DMS53 treated with DMSO at 0.1 percent for 48 hours (cell line): ENCODE measurements around the gene ARHGEF10L.
"Not testable (repeated sequence)": the region's sequence is repeated elsewhere in the genome, so short reads cannot be mapped to it uniquely, and the experiment has no call there.

ENCODE experiments used
- DNase-seq: peaks from one replicate; lab custom pipeline; 2025; ENCODE audit not compliant: unreplicated experiment; lab: John Stamatoyannopoulos, UW

Gene ARHGEF10L, protein sequence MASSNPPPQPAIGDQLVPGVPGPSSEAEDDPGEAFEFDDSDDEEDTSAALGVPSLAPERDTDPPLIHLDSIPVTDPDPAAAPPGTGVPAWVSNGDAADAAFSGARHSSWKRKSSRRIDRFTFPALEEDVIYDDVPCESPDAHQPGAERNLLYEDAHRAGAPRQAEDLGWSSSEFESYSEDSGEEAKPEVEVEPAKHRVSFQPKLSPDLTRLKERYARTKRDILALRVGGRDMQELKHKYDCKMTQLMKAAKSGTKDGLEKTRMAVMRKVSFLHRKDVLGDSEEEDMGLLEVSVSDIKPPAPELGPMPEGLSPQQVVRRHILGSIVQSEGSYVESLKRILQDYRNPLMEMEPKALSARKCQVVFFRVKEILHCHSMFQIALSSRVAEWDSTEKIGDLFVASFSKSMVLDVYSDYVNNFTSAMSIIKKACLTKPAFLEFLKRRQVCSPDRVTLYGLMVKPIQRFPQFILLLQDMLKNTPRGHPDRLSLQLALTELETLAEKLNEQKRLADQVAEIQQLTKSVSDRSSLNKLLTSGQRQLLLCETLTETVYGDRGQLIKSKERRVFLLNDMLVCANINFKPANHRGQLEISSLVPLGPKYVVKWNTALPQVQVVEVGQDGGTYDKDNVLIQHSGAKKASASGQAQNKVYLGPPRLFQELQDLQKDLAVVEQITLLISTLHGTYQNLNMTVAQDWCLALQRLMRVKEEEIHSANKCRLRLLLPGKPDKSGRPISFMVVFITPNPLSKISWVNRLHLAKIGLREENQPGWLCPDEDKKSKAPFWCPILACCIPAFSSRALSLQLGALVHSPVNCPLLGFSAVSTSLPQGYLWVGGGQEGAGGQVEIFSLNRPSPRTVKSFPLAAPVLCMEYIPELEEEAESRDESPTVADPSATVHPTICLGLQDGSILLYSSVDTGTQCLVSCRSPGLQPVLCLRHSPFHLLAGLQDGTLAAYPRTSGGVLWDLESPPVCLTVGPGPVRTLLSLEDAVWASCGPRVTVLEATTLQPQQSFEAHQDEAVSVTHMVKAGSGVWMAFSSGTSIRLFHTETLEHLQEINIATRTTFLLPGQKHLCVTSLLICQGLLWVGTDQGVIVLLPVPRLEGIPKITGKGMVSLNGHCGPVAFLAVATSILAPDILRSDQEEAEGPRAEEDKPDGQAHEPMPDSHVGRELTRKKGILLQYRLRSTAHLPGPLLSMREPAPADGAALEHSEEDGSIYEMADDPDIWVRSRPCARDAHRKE (N-terminal part only)

DNA sequence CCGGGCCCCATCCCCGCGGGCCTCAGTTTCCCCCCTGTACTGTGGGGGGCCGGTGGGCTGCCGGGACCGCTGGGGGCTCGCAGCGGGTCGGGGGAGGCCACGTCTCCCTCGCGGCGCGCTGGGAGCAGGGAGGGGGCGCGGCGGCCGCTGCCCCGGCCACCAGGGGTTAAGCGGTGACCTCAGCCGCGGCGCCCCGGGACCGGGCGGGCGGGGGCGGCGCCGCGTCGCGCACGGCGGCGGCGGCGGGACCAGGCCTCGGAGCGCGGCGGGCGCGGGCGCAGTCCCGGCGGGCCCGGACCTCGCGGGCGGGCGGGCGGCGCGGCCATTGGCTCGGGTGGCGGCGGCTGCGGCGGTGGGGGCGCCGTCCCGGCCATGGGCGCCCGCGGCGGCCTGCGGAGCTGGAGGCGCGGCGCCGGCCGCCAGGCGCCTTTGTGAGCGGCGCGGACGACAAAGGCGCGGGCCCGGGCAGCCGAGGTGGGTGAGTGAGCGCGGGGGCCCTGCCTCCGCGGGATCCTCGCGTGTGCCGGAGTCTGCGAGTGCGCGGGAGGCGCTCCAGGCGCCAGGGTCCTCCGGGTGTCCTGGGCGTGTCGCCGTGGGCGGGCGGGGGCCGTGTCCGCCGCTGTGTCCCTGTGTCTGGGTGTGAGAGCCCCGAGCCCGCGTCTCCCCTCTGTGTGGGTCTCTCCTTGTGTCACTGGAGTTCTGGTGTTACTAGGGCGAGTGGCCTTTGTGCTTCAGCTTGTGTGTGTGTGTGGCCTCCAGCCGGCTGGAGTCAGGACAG, at the start of gene ARHGEF10L:
TSS of gene ARHGEF10L (plus strand) at position 222 of the 778 bp plus-strand sequence. CDS start 40,898 bp downstream, outside the sequence.
- no peak for DNase-seq

DNA sequence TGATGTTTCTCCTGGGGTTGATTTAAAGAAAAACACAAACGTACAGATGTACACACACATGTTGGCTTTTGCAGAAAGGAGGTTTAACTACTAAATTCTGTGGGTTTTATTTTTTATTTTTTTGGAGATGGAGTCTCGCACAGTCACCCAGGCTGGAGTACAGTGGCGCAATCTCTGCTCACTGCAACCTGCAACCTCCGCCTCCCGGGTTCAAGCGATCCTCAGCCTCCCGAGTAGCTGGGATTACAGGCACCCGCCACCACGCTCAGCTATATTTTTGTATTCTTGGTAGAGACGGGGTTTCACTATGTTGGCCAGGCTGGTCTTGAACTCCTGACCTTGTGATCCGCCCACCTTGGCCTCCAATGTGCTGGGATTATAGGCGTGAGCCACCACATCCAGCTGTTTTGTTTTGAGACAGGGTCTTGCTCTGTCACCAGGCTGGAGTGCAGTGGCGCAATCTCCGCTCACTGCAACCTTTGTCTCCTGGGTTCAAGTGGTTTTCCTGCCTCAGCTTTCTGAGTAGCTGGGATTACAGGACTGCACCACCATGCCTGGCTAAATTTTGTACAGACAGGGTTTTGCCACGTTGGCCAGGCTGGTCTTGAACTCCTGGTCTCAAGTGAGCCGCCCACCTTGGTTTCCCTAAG, 49.6 kb upstream of the ARHGEF10L start:
- not testable (repeated sequence) for DNase-seq

DNA sequence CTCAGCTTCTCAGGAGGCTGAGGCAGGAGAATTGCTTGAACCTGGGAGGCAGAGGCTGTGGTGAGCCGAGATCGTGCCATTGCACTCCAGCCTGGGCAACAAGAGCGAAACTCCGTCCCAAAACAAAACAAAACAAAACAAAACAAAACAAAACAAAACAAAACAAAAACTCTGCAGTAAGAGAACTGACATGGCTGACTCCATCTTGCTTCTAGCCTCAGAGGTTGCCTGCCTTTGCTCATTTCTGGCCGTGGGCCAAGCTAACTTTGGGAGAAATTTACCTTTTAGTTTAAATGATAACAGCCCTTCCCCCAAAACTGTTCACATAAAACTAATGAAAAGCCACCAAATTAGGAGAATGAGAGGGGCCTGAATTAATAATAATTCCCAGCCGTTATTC, 48.8 kb upstream of the ARHGEF10L start:
- DNase-seq: not testable (repeated sequence)

DNA sequence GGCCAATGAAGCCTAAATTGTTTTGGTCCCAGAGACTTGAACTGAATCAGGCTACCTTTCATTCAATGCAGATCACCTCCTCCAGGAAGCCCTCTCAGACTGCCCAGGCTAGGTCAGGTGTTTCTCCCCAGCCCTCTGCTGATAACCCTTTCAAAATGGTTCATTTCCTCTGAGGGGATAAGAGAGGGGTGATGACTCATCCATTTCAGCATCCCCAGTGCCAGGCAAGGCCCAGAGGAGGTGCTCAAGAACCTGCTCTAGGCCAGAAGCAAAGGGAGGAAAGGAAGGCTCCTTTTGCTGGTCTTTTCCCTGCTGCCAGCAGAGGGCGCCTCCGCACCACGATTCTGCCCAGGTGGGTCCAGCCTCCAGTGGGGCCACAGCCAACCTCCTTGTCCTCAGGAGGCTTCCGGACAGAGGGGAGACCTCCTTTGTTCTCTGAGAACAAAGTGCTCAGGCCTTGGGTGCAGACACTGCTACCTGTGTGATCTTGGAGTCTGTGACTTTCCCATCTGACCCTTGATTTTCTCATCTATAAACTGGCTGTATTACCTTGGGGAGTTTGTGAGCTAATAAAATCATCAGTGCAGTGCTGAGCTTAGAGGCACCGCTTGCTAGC, 45.3 kb upstream of the ARHGEF10L start:
- peak; percentile 65 for DNase-seq

DNA sequence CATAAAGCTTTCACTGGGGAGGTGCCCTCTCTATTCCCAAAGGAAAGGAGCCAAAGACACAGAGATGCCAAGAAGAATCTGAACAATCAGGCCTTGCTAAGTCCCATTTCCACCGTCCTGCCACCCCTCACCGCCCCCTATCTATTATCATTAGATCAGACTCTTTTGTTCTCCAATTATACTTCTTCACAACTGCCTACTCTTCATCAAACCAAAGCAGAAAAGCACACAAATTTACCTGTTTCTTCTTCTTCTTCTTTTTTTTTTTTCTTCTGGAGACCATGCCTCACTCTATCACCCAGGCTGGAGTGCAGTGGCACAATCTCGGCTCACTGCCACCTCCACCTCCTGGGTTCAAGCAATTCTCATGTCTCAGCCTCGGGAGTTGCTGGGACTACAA, 43.1 kb upstream of the ARHGEF10L start:
- DNase-seq: no peak

DNA sequence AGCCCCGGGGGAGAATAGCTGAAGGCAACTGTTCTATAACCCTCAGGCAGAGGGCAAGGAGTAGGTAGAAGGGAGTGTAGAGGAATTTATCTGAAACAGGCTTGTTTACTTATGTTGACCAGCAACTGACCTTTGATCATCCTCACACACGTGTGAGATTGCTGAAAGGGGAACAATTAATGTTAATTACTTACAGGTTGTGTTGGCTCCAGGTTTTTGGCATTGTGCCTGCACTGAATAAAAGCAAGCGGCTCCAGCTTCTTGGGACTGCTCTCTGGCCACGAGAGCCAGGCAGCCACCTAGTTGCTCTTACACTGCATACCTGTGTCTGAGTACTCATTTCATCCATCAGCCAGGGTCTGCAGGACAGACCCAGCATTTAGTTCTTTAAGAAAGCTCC, 41.3 kb upstream of the ARHGEF10L start:
- DNase-seq: no peak

DNA sequence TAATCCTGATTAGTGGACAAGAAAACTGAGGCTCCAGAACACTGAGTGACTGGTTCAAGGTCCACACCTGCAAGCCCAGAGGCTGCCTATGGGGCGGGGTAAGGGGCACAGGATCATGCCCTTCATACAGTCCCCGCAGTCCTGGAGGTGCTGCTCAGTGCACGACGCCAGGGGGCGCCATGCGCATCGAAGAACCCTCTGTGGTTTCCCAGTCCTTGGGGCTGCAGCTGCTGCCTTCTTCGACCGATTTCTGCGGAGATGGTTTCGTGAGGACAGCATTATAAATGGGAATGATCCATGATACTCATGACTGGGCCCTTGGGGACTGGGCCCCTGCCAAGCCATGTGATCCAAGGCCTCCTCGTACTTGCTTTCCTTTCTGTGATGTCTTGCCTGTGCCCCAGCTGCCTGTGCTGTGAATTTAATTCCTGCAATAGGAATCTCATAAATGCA, 37.1 kb upstream of the ARHGEF10L start:
- DNase-seq: peak; percentile 83

DNA sequence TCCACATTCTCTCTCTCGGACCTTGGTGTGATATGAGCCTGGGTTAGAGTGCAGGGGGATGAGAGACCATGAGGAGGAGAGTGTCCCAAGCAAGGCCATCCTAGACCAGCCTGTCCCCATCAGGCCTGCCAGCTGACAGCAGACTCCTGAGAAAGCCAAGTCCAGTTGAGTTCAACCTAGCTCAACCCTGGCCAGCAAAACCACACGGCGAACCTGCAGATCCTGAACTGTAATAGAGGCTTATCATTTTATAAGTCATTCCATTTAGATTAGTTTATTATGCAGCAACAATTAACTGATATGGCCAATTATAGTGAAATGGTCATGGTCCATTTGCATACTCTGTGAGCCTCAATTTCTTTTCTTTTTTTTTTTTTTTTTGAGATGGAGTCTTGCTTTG, 36.4 kb upstream of the ARHGEF10L start:
- no peak for DNase-seq

DNA sequence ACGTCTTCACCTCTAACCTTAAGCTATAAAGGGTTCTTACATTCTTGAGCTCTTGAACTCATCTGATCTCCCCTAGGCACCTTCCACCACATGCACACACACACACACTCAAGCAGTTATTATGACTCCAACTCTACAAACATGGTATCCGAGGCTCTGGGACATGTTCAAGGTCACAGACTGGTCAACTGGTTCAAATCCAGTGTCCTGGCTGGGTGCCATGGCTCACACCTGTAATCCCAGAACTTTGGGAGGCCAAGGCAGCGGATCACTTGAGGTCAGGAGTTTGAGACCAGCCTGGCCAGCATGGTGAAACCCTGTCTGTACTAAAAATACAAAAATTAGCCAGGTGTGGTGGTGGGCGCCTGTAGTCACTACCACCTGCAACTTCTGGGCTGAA, 32.3 kb upstream of the ARHGEF10L start:
- DNase-seq: not testable (repeated sequence)

DNA sequence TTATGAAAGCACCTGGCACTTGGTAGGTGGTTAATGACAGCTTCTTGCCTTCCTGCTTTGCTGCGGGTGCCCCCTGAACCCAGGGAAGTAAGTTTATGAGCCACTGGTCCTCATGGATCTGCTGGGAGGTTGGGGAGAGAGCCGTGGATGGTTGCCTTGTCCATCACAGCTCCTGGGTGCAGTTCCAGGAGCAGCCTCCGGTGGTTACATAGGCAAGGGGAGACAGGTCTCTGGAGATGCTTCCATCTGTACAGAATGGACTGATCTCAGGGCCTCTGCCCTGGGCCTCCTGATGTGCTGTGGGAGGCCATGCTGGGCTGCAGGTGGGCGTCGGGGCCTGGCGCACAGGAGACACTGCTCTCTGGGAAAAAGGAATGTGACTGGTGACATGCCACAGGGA, 31.6 kb upstream of the ARHGEF10L start:
- no peak for DNase-seq

DNA sequence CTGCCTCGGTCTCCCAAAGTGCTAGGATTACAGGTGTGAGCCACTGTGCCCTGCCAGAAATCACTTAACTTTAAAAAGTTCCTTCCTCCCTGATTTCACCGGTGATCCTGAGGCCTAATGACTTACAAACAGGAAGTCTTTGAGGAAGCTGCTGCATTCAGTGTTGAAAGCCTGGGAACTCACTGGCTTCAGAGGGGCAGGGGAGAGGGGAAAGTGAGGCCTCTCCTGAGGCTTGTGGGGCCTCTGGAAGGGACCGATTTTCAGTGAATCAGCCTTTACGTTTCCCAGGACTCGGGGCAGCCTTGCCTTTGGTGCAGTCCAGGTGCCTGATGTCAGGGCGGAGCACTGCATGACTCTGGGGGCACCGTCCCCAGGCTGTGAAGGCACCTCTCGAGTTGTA, 30.1 kb upstream of the ARHGEF10L start:
- DNase-seq: no peak

DNA sequence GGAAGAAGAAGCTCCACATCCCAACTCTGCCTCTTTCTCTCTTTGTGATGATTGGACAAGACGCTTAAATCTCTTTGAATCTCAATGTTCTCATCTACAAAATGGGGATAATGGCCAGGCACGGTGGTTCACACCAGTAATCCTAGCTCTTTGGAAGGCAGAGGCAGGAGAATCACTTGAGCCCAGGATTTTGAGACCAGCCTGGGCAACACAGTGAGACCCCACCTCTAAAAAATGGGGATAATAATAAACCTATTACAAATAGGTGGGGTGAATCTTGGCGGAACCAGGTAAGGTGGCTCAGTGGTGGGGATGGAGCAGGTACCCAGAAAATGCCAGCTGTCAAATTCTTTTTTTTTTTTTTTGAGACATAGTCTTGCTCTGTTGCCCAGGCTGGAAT, 29.4 kb upstream of the ARHGEF10L start:
- DNase-seq: no peak

DNA sequence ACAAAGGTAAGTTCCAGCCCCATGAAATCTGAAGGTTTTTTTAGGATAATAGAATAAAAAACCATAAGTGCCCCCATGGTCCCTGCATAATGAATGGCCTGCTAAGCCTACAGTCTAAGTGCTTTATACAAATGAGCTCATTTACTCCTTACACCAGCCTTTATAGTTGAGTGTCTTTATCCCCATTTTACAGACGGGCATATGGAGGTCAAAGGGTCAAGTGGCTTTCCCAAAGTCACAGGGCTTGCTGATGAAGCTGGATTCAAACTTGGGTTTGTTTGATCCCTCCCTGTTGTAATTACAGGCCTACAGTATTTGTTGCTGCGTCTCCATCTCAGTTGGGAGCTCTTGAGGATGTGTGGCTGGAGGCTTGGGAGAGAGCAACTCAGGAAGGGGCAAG, 28.3 kb upstream of the ARHGEF10L start:
- DNase-seq: no peak

DNA sequence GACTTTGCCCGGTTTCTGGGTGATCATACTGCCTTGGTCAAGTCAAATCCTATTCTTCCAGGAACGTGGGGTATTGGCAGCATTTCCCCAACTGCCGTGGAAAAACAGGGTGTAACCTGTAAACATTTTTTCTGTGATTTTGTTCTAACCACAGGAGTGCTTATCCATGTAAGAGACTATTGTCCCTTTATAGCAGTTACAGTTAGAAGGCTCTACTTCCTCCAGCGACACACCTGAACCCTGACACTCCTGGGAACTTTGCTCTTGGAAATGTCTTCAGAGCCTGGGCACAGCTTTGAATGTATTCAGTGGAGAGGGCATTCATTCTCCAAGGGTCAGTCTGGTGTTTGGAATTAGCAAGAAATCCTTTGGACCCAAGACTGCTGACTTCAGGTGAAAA, 26.4 kb upstream of the ARHGEF10L start:
- no peak for DNase-seq

DNA sequence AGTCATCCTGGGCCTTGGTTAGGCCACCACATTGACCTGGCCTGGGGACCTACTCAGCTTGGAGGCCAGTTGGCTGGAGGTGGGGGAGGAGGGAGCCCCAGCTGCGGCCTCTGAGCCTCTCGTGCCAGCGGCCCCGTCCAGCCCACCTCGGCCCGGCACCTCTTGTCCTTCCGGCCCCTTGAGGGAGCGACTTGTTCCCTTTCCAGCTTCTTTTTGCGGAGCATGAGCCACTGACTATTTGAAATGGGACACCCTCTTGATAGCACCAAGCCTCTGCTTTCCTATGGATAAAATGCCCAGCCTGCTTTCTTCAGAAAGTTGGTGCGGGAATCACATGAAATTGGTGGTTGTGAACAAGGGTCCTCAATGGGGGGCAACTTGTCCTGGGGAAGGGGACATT, 24.7 kb upstream of the ARHGEF10L start:
- no peak for DNase-seq

DNA sequence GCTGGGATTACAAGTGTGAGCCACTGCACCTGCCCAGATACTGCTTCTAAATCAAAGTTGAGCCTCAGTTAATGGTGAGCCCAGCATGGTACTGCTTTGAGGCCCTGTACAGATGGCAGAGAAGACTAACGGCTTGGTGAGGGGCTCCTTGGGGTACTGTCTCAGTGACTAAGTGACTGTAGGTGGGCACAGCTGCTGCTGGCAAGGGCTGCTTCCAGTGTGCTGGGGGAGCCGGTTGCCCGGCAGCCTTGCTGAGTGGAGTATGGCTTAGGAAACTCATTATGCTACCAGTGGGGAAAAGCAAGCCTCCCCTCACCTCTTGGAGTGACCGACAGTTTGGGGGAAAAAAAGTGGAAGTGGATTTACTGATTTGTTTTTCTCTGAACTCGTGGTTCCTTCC, 23.6 kb upstream of the ARHGEF10L start:
- no peak for DNase-seq

DNA sequence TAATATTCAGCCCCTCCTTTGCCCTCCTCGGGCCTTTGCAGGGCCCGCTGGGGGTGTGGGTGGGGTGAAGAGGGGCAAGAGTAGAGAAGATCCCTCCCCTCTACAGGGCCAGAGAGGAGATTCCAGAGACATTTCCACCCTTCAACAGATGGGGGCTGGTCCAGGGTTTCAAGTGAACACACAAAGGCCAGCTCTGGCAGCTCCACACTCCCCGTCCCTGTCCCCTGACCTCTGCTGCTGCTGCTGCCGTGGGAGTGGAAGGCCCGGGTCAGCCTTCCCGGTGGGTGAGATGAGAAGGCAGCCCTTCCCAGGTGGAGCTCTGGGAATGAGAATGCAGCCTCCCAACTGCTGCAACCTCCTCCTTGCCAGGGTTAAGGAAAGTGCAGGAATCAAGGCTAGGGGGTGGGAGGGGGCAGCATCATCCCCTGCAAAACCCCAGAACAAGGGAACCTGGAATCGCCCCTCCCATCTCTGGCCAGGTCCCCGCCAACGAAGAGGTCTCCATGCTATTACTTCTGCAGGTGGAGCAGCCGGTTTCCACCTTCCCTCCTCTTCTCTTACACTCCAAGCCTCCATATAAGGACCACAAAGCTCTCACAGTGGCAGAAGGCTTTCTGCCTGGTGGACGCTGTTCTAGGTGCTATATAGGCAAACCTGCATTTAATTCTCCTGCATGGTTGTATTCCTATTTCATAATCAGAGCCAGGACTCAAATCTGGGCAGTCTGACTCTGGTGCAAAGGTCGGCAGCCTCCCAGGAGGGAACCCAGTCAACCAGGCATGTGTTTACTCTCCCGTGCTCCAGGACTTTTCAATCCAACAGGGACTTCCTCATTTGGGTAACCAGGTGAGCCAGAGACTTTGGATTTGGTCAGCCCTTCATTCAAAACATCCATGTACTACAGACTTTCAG, 22.9 kb upstream of the ARHGEF10L start:
- peak; percentile 73 for DNase-seq

DNA sequence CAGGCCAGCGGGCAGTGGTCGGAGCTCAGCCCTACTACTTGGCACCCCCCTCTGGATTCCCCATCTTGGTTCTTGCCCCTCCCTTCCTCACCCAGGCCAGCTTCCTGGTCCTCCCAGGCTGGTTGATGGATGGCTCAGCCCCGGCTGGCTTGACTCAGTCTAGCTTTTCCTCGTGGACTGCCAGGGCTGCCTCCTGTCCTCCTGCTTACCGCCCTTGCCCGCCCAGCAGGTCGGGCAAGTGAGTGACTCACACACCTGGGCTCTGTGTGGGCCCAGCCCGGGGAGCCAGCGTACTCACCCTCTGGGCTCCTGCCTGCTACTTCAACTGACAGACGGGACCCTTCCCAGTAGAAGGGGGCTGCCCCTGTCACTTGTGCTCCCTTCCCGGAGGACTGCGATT, 19.5 kb upstream of the ARHGEF10L start:
- peak; percentile 85 for DNase-seq
